GM21381 (cell line): Measurements from ENCODE around the gene CASP2.
A peak's percentile ranks its signal among the peaks of the same experiment; 100 is the strongest.
"Not testable (repeated sequence)": the region's sequence is repeated elsewhere in the genome, so short reads cannot be mapped to it uniquely, and the experiment has no call there.

Experiments
- ATAC-seq: cut with Tn5 transposase; IDR thresholded peaks from one replicate; pipeline ENCODE4 v1.9.1; 2021; ENCODE audit warnings: mild to moderate bottlenecking, moderate library complexity; ENCODE audit not compliant: unreplicated experiment

The CASP2 gene

DNA sequence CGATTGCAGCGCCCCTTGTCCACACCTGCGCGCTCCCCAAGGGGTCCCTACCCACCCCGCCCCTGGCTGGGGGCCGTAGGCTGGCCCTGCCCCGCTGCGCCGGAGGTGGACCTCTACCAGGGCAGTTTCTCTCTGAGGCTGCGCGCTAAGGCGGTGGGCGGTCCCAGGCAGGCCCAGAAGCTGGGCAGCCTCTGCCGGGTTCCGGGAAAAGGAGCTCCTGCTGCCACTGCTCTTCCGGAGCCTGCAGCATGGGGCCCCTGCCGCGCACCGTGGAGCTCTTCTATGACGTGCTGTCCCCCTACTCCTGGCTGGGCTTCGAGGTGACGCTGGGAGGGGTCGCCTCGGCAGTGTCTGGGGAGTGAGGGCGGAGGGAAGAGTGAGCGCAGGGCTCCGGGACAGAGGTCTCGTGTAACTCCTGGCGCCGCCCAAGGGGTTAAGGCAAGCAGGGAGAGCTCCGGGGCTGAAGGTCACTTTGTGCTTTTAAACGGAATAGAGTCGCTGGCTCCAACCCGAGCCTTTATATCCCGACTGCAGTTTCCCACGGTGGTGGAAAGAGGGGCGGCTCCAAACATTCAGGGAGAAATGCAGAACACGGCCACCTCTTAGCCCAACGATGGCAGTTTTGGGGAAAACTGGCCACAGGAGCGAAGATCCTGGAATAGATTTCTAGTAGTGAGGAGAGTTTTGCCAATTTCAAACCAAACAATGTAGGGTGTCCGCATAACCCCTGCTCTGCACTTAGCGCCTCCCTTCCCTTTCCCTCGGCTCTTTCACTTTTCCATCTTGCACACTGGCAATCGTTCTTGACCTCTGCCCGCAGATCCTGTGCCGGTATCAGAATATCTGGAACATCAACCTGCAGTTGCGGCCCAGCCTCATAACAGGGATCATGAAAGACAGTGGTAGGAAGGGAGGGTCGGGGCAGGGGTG is 24.6 kb upstream of the CASP2 start, which contains the start of gene GSTK1:
TSS of gene GSTK1 (plus strand) at position 176 of the 930 bp plus-strand sequence. CDS start at position 249, 73 bp downstream.
- peak; percentile 98 for ATAC-seq

DNA sequence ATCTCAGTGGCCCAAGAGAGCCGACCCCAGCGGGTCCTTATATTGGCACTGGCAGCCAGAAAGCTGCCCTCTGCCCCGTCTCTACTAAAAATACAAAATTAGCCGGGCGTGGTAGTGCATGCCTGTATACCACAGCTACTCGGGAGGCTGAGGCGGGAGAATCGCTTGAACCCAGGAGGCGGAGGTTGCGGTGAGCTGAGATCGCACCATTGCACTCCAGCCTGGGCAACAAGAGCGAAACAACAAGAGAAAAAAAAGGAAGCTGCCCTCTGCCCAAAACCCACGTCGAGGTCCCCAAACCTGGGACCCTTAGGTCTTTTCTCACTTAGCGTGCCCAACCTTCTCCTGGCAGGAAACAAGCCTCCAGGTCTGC is 24.0 kb upstream of the CASP2 start:
- not testable (repeated sequence) for ATAC-seq

DNA sequence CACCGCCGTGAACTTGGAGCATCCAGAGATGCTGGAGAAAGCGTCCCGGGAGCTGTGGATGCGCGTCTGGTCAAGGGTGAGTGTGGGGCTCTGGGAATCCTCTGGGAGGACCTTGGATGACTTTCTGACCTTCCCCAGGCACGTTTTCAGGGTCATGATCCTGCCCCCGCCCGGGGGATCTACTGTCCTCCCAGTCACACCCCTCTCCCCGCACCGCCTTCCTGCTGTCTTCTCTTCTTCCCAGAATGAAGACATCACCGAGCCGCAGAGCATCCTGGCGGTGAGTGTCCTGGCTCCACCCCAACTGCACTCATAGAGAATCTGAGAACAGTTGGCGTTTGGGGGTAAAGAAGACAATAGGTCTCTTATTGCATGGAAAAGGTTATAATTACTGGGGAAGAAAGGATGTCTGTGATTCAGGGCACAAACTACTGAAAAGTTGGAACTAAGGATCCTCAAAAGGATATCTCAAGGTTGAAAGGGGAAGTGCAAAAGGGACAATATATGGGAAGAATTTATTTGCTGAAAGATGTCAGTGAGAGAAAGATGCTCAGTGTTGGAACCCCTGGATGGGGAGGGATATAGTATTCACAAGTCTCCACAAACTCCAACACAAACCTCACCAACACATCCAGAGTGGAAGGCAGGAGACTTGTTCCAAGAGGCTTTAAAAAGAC is 23.0 kb upstream of the CASP2 start:
- no peak for ATAC-seq

DNA sequence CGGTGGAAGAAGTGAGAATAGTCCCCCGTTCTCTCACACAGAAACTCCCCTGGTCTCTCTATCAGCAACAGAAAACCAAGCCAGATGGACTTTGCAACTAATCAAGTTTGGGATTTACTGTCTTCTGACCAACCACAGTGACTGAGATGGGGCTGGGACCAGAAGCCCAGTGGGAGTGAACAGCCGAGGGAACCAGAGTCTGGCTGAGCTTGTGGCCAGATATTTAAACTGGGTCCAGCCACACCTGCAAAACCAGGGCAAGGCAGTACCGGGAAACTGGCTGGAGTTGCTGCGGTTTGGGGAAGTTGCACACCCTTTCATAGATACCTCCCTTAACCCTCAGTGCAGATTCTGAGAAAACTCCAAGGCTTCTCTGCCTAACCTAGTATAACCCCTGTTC is 18.9 kb upstream of the CASP2 start:
- no peak for ATAC-seq

DNA sequence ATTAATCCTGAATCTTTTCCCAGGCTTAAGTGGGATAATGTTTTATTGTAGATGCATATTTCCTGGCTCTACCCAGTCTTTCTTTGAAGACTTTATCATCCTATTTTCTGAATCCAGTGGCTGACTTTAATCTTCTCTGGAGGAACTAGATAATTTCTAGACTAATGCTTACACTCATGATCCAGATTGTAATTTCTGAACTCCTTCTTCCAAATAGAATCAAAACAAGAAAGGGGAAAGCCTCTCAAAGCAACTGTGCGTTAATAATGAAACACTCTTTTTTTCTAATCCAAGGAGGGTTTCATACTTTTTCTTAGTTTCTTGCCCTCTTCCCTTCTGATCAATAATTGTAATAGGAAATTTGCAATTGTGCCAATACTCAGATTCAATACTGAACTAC is 16.9 kb upstream of the CASP2 start:
- no peak for ATAC-seq

DNA sequence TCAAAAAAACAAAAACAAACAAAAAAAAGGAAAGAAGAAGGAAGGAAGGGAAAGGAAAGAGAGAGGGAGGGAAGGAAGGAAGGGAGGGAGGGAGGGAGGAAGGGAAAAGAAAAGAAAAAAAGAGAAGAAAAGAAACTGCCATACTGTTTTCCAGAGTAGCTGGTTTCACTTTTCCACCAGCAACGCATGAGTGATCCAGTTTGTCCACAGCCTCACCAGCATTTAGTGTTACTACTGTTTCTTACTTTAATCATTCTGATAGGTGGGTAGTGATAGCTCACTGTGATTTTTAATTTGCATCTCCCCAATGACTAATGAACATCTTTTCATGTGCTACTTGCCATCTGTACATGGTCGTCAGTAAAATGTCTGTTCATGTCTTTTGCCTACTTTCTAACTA is 15.3 kb upstream of the CASP2 start:
- ATAC-seq = no peak

DNA sequence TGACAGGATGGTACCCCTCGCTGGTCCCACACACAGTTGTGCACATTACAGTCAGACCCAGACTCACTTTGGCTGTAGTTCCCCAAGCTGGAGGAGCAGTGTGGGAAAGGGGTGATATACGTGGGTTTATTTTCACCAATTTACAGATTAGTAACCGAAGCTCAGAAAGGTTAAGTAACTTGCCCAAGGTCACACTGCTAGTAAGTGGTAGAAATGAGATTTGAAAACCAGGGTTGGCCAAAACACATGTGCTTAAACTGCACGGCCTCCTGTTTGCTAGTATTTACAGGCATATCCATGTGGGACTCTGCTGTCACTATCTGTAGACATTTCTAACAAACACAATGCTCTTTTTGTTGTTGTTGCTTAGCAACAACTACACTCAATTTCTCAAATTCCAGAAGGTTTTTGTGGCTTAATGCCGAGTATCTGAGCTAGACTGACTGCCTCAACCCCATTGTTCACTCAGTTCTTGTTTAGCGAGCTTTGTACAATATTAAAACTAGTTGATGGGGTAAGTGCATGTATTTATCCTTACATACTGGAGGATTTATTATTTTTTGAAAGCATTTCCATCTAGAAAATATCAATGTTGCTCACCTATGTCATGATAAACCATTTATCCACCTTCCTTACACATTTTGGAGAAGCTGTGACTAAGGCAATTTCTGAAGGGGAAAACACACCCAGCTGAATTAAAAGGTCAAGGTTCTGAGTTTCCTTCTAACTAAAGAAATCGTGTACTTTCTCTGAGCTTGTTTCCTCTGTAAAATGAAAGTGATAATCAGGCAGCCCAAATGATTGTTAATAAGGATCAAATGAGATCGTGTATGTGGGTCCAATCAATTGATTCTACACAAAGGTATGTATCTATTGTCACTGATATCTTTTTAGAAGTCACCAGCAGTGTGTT is 8.7 kb upstream of the CASP2 start:
- no peak for ATAC-seq

DNA sequence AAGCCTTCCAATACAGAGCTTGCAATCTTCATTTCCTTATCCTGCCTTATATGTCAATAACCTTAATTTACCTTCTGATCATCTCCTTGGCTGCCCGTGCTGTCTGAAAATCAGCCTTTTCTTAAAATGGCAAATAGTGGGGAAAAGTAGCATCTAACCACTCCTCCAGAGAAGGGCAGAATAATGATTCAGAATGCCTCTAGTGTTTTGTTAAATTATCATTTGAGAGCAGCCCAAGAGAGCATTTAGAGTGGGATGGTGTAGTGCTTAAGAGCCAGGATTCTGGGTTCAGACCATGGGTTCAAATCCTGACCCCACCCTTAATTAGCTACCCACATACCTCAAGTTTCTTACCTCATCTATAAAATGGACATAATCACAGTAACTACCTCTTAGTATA is 8.0 kb upstream of the CASP2 start:
- ATAC-seq = no peak

DNA sequence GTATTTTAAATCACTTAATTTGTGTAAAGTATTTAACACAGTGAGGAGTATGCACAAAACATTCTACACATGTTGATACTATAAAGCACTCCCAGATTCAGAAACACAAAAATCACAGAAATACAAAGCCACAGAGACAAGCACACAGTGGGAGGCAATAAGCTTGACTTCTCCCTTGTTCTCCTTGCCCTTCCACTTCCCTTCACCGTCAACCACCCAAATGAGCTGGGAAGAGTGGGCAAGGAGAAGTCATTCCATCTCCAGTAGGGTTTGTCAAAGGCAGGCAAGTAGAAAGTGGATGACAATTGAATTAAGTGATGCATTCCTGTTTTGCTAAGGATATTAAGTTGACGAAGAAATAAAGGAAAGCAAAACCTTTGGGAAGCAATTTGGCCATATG is 7.6 kb upstream of the CASP2 start:
- no peak for ATAC-seq

DNA sequence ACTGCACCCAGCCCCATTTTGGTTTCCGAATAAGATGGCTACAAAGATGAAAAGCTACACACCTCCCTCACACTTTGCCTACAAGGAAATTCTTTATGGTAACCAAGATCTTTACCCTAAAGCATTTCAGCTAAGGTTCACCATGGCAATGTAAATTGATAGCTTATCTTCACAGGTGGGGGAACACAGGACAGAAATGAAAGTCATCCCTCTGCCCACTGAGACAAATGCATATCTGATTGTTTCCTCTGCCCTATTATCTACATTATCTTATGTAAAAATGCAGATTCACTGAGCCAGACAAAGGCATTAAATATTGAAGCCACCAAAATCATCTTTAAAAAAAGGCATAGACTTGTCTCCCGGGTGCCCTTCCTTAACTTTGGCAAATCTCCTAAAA is 6.6 kb upstream of the CASP2 start:
- ATAC-seq = no peak

DNA sequence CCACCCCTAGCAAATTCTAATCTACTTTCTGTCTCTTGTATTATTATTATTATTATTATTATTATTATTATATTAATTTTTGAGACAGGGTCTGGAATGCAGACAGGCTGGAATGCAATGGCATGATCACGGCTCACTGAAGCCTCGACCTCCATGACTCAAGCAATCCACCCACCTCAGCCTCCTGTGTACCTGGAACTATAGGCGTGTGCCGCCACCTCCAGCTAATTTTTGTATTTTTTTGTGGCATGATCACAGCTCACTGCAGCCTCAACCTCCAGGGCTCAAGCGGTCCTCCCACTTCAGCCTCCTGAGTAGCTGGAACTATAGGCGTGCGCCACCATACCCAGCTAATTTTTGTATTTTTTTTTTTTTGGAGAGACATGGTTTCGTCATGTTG is 6.0 kb upstream of the CASP2 start:
- no peak for ATAC-seq

DNA sequence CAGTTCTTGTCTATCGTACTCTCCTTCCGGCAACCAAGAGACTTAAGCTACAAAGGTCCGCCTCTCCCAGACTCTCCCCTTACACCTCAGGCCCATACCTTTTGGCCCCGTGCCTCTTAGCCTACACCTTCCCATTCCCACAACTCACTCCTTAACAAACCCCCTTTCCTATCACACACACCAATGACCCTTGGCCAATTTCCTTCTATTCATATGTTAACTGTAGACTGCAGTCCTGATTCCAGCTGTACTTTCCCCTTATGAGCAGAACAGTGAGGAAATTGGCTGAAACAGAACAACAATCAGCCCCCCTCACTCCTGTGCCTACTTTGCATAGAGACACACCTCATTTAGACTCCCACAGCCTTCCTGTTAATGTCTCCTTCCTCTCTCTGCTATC is 4.8 kb upstream of the CASP2 start:
- no peak for ATAC-seq

DNA sequence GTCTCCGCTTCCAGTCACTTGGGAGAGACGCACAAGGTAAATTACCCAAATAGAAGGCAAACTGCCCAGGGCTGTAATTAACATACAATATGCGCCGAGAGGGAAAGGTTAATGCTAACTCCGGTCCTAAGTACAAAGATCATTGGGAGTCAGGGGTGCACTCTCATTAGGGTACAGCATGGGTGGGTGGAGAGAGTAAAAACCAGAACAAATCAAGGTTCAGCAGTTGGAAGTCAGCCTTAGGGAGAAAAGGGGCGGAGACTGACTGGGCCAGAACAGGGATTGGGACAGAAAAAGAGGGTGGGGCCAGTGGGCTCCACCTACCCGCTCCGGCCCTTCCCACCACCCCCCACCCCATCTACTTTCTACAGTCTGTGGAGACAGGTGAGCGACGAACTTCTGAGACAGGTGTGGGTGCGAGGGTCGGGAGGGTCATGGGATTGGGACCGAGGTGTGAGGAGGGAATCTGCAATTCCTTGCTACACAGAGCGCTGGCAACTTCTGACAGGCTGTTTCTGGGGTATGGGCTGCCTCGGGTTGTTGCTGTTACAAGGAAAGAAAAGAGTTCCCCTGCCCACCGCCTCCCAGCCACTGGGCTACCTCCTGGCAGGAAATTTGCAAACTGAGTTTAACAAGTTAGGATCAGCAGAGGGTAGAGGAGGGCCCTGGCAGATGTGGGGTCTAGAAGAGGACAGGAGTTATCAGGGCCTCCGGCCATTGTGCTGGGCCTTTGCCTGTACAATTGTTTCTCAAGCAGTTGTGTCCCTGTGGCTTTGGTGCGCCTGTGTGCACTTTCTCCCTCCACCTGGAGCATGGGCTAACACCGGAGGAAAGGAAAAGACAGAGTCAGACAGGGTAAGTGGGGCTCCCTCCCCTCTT is 3.3 kb upstream of the CASP2 start, which contains the start of gene TMEM139:
TSS of gene TMEM139 (plus strand) at position 368 of the 879 bp plus-strand sequence. CDS start 1,000 bp downstream, outside the sequence.
- no peak for ATAC-seq

DNA sequence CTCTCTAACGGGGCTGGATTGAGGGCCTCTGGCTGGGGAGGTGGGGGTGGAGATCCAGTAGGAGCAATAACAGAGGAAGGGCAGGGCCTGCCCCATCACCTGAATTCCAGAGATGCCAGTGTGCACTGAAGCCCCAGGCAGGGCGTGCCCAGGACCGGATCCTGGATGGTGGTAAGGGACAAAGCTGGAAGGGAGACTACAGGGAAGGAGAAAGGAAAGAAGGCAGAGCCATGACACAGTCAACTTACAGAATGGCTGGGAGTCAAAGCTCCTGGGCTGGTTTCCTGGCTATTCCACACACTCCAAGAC is 2.7 kb upstream of the CASP2 start:
- no peak for ATAC-seq

DNA sequence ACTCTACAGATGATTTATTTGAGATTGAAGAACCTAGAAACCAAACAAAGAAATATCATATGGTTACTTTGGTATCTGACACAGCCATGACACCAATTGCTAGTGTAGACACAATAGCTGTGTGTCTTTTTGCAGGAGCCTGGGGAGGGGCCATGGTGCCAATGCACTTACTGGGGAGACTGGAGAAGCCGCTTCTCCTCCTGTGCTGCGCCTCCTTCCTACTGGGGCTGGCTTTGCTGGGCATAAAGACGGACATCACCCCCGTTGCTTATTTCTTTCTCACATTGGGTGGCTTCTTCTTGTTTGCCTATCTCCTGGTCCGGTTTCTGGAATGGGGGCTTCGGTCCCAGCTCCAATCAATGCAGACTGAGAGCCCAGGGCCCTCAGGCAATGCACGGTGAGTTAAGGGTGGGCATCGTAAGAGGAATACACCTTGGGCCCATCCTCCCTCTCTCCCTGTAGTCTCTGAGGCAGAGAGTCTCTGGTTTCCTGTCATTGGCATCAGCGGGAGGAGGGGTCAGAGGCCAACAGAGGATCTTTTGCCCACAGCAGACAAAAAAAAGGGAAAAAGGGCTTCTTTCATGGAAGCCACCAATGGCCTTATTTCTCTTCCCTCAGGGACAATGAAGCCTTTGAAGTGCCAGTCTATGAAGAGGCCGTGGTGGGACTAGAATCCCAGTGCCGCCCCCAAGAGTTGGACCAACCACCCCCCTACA is 2.2 kb upstream of the CASP2 start:
- no peak for ATAC-seq

DNA sequence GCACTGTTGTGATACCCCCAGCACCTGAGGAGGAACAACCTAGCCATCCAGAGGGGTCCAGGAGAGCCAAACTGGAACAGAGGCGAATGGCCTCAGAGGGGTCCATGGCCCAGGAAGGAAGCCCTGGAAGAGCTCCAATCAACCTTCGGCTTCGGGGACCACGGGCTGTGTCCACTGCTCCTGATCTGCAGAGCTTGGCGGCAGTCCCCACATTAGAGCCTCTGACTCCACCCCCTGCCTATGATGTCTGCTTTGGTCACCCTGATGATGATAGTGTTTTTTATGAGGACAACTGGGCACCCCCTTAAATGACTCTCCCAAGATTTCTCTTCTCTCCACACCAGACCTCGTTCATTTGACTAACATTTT is 1.6 kb upstream of the CASP2 start:
- ATAC-seq = no peak

DNA sequence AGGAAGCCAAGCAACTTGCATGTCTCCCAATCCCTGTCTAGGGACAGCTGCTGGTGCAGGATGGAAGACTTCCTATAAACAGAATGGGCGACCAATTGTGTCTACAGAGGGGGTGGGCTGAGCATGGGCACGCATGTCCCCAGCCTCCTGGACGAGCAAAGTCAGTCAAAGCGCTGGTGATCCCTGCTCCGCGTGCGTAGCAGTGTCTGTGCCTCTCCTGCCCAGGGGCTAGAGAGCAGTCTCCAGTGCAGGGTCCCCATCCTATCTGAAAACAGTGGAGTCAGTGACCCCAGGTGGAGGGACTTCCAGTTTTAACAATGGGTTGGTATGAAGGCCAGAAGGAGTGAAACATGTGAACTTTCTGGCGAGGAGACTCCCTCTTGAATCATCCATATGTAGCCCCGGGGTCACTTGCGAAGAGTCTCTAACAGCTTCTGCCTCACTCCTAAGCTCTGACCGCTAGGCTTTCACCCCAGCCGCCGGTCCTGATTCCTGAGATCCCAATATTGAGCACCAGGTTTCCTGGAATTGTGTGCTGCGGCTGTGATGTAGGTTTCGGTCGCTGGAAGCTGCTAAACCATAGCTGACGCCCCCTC is 714 bp upstream of the CASP2 start:
- no peak for ATAC-seq

DNA sequence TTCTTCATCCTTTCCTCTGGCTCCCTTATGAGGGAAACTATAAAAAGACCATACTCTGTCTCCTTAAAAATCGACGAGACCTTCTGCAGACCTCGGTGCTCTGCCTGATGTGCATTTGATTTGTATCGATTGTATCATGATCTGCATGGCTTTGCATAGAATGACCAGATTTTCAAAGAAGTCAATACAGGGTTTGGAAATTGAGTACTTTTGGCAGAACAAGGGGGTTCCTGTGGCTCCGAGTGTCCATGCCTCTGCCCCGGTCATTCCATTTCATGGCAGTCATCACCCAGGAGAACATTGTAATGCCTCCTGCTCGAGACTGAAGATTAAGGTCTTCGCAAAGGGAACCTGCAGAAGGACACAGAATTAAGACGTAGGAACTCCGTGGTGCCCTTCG is 685 bp downstream of the CASP2 start:
- no peak for ATAC-seq

DNA sequence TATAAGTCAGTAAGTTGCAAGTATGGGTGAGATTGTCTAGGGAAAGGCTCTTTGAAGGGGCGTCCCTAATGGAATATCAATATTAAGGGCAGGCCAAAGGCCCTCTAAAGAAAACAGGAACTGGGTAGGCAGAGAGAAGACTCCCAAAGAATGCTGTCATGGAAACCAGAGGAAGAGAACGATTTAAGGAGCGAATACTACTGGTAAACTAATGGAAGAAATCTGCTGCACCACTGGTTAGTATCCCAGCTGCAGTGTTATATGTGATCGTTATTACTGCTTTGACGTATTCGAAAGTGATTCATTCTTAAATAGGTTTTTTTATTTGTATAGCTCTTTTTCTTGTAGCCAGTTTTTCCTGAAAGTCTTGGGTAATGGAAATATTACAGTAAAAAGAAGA is 1.3 kb downstream of the CASP2 start:
- ATAC-seq = no peak
